Measurements from ENCODE around the gene WRNIP1.

The WRNIP1 gene

GRCh38 chr6:2810092-2810671 lies 45.0 kb downstream of the WRNIP1 start:
- no peak for DNase-seq

DNA sequence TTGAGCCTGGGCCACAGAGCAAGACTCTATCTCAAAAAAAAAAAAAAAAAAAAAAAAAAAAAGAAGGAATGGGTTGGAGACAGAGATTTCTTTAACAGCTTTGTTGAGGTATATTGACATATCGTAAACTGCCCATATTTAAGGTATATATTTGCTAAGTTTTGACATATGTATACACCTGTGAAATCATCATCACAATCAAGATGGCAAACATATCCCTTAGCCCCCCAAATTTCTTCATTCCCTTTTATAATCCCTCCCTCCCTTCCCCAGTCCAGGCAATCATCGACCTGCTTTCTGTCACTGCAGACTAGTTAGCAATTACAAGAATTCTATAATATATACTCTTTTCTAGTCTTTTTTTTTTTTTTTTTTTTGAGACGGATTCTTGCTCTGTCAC lies 47.5 kb downstream of the WRNIP1 start:
- DNase-seq, result no peak

DNA sequence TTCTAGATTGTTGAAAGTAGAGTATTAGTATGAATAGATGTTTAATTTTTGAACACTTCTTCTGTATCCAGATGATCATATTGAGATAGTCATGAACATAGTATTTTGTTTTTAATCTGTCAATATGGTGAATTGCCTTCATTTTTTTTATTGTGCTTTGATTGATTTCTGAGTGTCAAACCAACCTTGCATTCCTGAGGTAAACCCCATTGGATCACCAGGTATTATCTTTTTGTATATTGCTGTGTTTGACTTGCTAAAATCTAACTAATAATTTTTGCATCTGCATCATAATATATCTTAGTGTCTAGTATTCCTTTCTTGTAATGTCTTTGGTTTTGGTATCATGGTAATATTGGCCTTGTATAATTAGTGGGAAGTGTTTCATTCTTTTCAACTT lies 51.0 kb downstream of the WRNIP1 start:
- DNase-seq, result no peak

DNA sequence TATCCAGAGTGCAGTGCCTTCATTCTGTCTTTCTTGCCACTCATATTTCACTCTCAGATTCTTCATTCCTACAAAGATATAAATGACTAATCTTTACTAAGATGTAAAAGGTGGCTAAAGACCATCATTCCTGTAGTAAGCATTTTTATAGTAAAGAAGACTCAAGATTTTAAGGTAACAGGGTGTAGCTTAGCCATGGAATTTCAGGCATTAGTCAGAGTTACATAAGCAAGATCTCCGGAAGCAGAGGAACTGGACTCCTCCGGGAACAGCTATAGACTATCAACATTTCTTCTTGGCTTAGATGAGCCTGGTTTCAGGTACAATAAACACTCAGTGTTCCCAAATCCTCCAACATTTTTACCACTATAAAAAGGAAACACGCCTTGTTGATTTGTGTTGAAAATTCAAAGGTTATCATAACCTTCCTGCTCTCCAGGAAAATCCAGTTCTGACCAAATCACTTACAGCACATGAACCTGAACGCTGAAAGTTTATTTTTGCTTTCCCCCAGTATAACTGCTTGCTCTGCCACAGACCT lies 52.8 kb downstream of the WRNIP1 start:
- DNase-seq, result no peak

- DNase-seq, result no peak
Observed at GRCh38 chr6:2818593-2818992, 53.4 kb downstream of the WRNIP1 start.

- no peak for DNase-seq
Observed at GRCh38 chr6:2819115-2819514, 53.9 kb downstream of the WRNIP1 start.

DNA sequence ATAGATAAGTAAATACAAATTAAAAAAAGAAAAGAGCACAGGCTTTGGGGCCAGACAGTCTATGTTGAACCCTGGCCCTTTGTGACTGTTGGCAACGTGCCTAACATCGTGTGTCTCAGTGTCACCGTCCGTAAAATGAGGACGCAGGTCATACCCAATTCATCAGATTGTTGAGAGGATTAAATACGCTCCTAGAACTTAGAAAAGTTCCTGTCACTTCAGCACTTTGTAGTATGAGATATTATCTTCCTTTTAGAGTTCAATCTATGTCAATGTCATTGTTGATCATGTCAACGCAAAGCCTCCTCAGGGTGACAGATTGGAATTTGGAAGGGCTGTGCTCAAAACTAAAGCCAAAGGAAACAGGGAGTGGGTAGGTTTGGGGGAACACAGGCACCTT lies 54.8 kb downstream of the WRNIP1 start:
- no peak for DNase-seq

DNA sequence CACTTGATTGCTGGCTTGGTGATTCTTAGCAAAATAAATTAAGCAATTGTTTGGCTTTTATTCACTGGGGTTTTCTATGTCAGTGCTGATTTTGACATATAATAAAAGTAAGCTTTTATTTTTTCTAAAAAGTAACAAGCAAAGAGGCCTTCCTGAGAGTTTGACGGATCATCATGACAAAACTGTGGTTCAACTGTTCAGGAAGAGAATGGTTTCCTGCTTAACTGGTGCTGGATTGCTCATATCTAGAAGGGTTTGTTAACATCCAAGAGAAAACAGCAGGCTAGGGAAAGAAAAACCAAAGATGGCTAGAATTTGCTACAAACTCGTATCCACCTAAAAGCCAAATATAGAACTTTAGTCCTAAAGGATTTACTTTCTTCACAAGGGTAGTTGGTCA lies 55.2 kb downstream of the WRNIP1 start:
- no peak for DNase-seq

DNA sequence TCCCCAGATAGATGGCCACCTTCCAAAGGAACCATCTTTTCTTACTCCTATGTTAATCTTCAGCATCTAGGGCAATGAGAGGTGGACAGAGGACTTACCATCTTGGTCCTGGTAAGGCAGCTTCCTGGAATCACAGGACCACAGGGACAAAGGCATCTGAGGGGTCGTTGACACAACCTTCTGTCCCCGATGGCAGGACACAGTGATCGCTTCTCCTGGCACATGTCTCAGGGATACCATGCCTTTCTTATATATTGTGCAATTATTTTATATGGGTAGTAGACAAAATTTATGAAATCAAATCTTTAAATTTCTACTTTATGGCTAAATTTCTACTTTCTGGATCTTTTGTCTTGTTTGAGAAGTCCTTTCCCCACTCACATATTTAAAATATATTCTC lies 56.4 kb downstream of the WRNIP1 start:
- no peak for DNase-seq

GRCh38 chr6:2823104-2823850 lies 58.1 kb downstream of the WRNIP1 start:
- no peak for DNase-seq

GRCh38 chr6:2826131-2826530 lies 60.9 kb downstream of the WRNIP1 start:
- no peak for DNase-seq

DNA sequence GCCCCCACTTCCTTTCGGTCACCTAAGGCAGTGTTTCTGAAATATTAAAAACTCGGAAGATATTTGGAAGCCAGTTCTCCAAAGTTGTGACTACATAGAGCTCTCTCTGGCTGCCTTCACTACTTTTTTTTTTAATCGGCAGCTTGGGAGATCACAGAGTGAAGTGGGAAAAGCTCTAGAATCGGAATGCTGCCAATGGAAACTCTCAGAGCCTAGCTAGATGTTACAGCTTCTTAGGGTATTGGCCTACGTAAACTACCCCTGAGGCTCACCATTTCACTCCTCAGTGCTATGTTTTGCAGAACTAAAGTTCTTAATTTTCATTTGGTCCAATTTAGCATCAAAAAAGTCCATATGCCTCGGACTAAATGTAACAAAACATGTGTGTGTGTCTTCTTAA lies 61.9 kb downstream of the WRNIP1 start:
- no peak for DNase-seq

GRCh38 chr6:2828629-2829028 lies 63.4 kb downstream of the WRNIP1 start:
- DNase-seq, result no peak

DNA sequence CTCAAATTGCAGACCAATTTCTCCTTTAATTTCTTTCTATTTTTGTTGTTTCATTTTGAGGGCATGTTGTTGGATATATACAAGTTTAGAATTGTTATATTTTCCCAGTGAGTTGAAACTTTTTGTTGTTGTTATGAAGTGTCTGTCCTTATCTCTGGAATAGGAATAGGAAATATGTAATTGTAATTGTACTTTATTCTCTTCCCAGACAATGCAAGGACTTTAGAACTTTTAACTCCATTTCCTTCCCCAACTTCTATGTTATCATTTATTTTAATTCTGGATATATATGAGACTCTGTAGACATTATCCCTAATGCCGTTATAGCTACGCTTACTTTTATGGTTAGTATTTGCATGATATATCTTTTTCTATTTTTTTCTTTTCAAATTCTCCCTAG lies 64.1 kb downstream of the WRNIP1 start:
- no peak for DNase-seq

GRCh38 chr6:2830183-2830582 lies 65.0 kb downstream of the WRNIP1 start:
- DNase-seq, result no peak

GRCh38 chr6:2831392-2831791 lies 66.2 kb downstream of the WRNIP1 start:
- no peak for DNase-seq

DNA sequence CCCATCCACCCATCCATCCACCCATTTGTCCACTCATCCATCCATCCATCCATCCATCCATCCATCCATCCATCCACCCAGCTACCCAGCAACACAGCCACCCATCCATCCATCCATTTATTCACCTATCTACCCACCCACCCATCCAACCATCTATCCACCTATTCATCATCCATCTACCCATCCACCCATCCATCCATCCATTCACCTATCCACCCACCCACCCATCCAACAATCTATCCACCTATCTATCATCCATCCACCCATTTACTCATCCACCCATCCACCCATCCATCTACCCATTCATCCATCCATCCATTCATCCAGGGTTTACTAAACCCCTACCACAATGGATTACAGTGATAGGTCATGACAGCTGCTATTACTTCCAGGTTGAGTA lies 69.1 kb downstream of the WRNIP1 start:
- DNase-seq, result no peak
